HL-60 (cell line): ENCODE data around the gene TMEM245.

ENCODE experiments used
- CTCF ChIP-seq: IDR thresholded peaks from one replicate; pipeline ENCODE4 v1.5.1; 2011; ENCODE audit warnings: low read length, control low read depth, inconsistent platforms; ENCODE audit not compliant: insufficient read depth
- POLR2AphosphoS5 ChIP-seq: IDR thresholded peaks from 2 replicates; pipeline ENCODE4 v1.6.1; 2012; ENCODE audit warnings: low read depth

GRCh38 chr9:109003116-109003515, 116.6 kb downstream of the TMEM245 start:
- no peak for TF ChIP-seq CTCF
- TF ChIP-seq POLR2AphosphoS5, result no peak
